Astrocyte (in vitro differentiated cells and primary cell): ENCODE measurements around the gene FHIT.

Source experiments
- CTCF ChIP-seq: IDR thresholded peaks from 2 replicates; pipeline ENCODE4 v1.5.1; 2011; ENCODE audit warnings: low read depth, mild to moderate bottlenecking, inconsistent platforms, low read length, moderate library complexity; ENCODE audit not compliant: insufficient read depth
- EZH2 ChIP-seq: IDR thresholded peaks from 2 replicates; pipeline ENCODE4 v1.6.1; 2012; ENCODE audit warnings: mild to moderate bottlenecking, low read length, inconsistent platforms; ENCODE audit not compliant: insufficient read depth

GRCh38 chr3:59885899-59886400 lies 1365.3 kb downstream of the FHIT start:
- TF ChIP-seq CTCF (no peak), EZH2 (no peak)
